HG03135 (cell line): ENCODE measurements around the gene LAMB4.
"Not testable (repeated sequence)": the region's sequence is repeated elsewhere in the genome, so short reads cannot be mapped to it uniquely, and the experiment has no call there.

Source experiments
- ATAC-seq: cut with Tn5 transposase; IDR thresholded peaks from one replicate; pipeline ENCODE4 v1.9.1; 2021; ENCODE audit warnings: mild to moderate bottlenecking, moderate library complexity; ENCODE audit not compliant: unreplicated experiment

LAMB4 gene

GRCh38 chr7:108049962-108050361 lies 80.2 kb downstream of the LAMB4 start:
- no peak for ATAC-seq

DNA sequence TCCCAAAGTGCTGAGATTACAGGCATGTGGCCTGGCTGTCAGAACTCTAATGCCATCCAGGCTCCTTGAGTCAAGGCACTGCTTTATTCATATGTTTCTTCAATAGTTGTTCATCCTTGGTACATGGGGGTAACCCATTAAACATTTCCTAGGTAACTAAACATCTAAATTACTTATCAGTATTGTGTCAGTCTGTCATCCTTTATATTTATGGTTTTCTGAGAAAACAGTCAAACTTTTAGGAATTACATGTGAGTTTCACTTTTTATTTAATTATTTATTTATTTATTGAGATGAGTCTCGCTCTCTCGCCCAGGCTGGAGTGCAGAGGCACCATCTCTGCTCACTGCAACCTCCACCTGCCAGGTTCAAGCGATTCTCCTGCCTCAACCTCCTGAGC lies 81.7 kb downstream of the LAMB4 start:
- ATAC-seq = no peak

- ATAC-seq = no peak
Observed at GRCh38 chr7:108046952-108047506, 83.1 kb downstream of the LAMB4 start.

DNA sequence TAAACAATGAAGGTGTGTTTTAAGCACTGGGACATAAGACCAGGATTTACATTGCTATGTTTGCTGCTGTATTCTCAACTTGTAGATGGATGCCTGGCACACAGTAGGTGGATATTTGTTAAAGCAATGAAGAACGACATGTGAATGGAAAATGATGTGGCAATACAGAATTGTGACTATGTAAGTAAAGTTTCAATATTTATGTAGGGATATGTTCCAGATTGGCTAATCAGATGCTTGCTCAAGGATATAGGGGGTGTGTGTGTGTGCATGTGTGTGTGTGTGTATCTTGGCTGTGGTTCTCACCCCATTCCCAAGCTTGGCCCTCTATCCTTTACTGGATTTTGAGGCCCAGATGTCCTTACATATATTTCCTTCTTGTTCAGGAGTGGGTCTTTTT lies 84.5 kb downstream of the LAMB4 start:
- no peak for ATAC-seq

GRCh38 chr7:108045154-108045553 lies 85.0 kb downstream of the LAMB4 start:
- ATAC-seq = no peak

DNA sequence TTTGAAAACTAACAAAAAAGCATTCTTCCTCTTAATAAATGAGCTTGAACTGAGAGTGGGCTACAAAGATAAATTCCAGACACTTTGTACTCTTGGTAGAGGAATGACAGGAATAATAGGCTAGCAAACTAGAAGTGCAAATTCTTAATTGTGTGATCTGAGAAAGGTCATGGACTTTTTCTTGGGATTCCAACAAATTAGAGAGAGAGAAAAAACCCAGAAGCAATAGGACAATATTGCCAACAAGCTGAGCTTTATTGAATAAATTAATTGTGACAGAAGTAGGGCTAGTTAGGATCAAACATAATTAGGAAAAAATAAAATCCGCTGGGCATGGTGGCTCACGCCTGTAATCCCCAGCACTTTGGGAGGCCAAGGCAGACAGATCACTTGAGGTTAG lies 85.8 kb downstream of the LAMB4 start:
- no peak for ATAC-seq

DNA sequence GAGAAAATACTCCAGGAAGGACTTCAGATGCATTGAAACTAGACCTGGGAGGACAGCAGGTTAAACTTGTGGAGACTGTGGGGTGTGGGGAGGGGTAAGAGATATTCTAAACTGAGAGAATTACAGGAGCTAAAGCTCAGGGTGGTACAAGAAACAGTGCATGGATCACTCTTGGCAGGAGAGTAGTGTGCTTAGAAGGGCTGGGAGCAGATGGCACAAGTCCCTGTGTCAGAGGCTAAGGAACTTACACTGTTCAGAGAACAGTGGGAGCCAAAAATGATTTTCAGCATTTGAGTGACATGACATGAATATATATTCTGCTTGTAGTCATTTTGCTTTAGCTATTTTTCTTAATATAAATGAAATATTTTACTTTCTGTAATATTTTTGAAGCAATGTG lies 91.2 kb downstream of the LAMB4 start:
- ATAC-seq = no peak

- no peak for ATAC-seq
Observed at GRCh38 chr7:108037741-108038140, 92.4 kb downstream of the LAMB4 start.

GRCh38 chr7:108037140-108037539 lies 93.0 kb downstream of the LAMB4 start:
- ATAC-seq = no peak

GRCh38 chr7:108034586-108034985 lies 95.6 kb downstream of the LAMB4 start:
- ATAC-seq = no peak

GRCh38 chr7:108033776-108034497 lies 96.2 kb downstream of the LAMB4 start:
- ATAC-seq = no peak

DNA sequence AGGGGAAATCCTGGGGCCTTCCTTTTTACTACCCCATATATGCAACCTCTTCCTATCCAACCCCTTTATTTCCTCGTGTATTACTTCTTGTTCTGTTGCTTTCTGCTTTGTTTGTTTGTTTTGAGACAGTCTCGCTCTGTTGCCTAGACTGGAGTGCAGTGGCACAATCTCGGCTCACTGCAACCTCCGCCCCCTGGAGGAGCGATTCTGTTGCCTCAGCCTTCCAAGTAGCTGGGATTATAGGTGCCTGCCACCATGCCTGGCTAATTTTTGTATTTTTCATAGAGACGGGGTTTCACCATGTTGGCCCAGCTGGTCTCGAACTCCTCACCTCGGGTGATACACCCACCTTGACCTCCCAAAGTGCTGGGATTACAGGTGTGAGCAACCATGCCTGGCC lies 96.9 kb downstream of the LAMB4 start:
- ATAC-seq = not testable (repeated sequence)

DNA sequence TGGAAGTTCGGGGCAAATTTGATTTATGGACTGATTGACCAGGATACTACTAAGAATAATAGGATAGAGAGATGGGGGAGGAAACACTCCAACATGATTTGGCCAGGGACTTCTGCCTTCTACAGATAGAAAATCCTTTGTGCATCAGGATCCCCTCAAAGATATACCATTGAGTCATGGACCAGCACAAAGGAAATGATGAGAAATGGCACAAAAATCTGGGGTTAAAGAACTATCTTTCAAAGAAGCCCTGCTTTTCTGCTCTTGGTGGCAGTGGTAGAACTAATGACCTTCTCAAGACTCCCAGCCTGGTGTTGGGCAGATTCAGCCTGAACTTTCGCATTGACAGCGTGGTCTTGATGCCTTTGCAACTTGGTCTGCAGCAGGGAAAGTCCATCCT lies 99.6 kb downstream of the LAMB4 start:
- ATAC-seq = no peak

GRCh38 chr7:108029034-108029433 lies 101.1 kb downstream of the LAMB4 start:
- ATAC-seq = no peak

DNA sequence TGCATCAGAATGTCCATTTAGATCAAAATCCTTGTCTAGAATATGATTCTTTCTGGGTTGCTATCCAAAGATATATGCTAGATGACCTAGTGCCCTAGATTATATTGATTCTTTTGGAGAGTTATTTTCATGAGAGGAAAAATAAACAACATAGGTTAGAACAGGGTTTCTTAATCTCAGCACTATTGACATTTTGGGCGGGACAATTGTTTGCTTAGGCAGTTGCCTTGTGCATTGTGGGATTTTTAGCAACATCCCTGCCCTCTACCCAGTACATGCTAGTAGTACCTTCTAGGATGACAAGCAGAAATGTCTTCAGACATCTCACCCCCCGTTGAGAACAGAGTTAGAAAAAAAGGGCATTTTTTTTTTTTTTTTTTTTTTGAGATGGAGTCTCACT lies 102.0 kb downstream of the LAMB4 start:
- ATAC-seq = no peak

DNA sequence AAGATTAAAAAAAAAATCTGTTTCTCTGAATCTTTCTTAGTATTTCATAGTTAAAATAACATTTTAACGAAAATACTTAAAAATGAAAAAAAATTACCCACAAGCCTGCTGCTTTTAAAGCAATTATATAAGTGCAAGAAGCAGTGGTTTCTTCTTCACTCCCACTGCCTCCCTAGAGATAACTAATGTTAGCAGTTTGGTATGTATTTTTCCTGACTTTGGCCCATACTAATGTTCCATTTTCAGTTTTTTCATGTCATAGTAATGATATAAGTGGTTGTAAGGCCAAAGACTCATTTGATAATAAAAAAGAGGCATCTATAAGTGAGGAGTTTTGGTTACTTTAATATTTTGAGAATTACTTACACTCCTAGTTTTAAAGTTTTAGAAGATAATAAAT lies 102.9 kb downstream of the LAMB4 start:
- ATAC-seq = no peak

DNA sequence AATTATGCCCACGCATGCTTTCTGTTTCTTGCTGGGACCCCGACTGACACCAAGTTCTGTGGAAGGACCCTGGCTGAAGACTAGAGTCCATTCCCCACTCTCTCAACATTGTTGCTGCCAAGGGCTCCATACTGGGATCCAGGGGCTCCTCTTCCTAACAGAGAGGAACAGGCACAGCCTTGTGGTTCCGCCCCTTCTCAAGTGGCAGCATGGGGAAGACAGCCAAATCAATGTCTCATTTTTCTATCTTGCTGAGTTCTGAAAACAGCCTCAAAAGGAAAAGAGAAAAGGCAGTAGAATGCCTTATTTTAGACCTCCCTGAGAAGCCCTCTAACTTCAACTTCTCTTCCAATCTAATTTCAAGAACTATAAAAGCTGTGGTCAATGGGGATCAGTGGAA lies 103.5 kb downstream of the LAMB4 start:
- no peak for ATAC-seq

GRCh38 chr7:108026116-108026515 lies 104.0 kb downstream of the LAMB4 start:
- no peak for ATAC-seq

- no peak for ATAC-seq
Observed at GRCh38 chr7:108024538-108024937, 105.6 kb downstream of the LAMB4 start.

GRCh38 chr7:108020585-108020984 lies 109.6 kb downstream of the LAMB4 start:
- no peak for ATAC-seq

DNA sequence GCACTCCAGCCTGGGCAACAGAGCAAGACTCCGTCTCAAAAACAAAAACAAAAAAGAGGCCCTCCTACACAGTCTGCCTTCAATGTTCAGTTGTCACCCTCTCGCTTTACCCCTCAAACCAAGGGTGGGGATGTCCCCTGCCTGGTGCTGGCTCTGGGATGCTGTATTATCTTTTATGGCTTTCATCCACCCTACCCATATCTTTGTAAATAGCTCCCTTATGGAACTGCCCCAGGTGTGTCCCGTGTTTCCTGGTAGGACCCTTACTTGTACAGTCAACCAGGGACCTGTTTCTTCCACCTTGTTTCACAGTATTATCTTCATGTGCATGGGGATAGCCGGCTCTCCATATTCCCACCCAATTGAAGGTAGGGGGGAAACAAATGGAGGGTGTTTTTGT lies 111.5 kb downstream of the LAMB4 start:
- no peak for ATAC-seq

- no peak for ATAC-seq
Observed at GRCh38 chr7:108017776-108018151, 112.4 kb downstream of the LAMB4 start.
